Measurements from ENCODE around the gene AK1.

DNA sequence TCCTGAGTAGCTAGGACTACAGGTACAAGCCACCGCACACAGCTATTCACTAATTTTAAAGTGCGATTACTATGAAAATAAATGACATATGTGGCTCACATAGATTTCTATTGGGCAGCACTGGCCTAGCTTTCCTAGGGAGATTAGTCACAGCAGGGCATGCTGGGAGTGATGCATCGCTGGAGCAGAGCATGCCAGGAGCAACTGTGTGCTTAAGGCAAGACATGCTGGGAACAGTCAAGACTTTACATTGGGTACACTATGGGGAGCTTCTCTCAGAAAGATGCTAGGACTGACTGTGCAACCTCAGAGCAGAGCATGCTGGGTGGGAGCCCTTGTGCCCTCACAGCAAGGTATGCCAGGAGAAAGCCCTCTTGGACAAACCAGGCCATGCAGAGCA lies 12.6 kb upstream of the AK1 start:
- TF ChIP-seq, protein P1, sequence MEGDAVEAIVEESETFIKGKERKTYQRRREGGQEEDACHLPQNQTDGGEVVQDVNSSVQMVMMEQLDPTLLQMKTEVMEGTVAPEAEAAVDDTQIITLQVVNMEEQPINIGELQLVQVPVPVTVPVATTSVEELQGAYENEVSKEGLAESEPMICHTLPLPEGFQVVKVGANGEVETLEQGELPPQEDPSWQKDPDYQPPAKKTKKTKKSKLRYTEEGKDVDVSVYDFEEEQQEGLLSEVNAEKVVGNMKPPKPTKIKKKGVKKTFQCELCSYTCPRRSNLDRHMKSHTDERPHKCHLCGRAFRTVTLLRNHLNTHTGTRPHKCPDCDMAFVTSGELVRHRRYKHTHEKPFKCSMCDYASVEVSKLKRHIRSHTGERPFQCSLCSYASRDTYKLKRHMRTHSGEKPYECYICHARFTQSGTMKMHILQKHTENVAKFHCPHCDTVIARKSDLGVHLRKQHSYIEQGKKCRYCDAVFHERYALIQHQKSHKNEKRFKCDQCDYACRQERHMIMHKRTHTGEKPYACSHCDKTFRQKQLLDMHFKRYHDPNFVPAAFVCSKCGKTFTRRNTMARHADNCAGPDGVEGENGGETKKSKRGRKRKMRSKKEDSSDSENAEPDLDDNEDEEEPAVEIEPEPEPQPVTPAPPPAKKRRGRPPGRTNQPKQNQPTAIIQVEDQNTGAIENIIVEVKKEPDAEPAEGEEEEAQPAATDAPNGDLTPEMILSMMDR (IDR thresholded peaks at IDR 0.05) = no peak
- TF ChIP-seq POLR2AphosphoS5 (IDR thresholded peaks at IDR 0.05) (no peak), POLR2A (IDR thresholded peaks at IDR 0.05) (no peak), EP300 (IDR thresholded peaks at IDR 0.05; ENCODE audit: low read depth) (no peak)
